ENCODE data around the gene VAV1.
"Not testable (repeated sequence)": the region's sequence is repeated elsewhere in the genome, so short reads cannot be mapped to it uniquely, and the experiment has no call there.

VAV1 gene

DNA sequence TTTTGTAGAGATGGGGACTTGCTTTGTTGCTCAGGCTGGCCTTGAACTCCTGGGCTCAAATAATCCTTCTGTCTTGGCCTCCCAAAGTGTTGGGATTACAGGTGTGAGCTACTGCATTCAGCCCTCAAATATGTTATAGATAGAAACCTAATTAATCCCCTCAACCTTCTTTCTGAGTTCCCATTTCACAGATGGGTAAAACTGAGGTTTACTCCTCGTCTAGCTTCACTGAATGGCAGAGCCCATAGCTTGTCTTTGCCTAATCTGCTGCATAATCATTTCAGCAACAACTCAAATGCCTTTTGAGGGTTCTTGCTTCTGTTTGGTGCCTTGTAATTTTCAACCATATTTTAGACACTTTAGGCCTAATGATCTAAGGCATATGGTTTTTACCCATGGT, 78.9 kb downstream of the VAV1 start:
- no peak for DNase-seq (ENCODE audit: low read depth in 2 of 2)

DNA sequence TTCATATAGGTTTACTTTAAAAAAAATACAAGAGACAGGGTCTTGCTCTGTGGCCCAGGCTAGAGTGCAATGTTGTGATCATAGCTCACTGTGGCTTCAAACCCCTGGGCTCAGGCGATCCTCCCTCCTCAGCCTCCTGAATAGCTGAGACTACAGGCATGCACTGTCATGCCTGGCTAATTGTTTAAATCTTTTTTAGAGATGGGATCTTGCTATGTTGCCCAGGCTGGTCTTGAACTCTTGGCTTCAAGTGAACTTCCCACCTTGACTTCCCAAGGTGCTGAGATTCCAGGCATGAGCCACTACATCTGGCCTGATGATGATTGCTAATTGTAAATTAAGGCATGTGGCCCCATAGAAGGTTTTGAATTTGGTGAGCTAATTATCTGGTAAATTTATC, 79.5 kb downstream of the VAV1 start:
- DNase-seq (ENCODE audit: low read depth in 2 of 2), result no peak

DNA sequence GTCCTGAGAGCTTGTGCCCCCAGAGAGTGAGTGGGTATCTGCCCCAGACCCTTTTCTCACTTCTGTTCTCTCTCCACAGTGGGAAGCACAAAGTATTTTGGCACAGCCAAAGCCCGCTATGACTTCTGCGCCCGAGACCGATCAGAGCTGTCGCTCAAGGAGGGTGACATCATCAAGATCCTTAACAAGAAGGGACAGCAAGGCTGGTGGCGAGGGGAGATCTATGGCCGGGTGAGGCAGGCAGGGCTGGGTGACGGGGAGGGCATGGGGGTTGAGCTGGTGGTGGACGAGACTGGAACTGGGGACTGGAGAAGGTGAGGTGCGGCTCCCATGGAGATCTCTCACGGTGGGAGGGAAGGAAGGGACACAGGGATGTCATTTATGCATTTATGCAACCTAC, 81.4 kb downstream of the VAV1 start:
- DNase-seq (ENCODE audit: low read depth in 2 of 2), result no peak

DNA sequence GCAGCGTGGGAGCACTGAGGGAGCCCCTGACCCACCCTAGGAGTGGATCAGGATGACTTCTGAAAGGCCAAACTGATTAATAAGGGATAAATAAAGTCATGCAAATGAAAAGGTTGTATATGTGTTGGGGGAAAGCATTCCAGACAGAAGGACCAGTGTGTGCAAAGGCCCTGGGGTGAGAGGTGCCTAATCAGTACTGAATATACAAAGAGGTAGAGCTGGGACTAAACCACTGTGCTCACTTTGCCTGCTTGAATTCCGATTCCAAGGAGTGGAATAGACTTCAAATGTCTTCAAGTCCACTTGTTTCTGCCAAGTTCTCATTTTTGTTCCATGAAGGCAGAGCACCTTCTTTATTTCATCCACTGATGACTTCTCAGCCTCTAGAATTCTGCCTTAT, 82.2 kb downstream of the VAV1 start:
- DNase-seq (ENCODE audit: low read depth in 2 of 2), result no peak

DNA sequence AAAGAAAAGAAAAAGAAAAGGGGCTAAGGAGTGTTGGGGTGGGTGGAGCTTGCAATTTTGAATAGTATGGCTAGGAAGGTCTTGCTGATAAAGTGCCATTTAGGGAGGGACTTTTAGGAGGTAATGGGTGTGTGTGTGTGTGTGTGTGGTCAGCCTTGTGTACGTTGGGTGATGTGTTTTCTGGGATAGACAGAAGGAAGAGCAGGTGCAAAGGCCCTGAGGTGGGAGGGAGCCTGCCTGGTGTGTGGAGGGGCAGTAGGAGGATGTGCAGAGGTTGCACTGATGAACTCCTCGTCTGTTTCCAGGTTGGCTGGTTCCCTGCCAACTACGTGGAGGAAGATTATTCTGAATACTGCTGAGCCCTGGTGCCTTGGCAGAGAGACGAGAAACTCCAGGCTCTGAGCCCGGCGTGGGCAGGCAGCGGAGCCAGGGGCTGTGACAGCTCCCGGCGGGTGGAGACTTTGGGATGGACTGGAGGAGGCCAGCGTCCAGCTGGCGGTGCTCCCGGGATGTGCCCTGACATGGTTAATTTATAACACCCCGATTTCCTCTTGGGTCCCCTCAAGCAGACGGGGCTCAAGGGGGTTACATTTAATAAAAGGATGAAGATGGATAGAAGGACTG, 84.4 kb downstream of the VAV1 start:
- no peak for DNase-seq (ENCODE audit: low read depth in 2 of 2)

DNA sequence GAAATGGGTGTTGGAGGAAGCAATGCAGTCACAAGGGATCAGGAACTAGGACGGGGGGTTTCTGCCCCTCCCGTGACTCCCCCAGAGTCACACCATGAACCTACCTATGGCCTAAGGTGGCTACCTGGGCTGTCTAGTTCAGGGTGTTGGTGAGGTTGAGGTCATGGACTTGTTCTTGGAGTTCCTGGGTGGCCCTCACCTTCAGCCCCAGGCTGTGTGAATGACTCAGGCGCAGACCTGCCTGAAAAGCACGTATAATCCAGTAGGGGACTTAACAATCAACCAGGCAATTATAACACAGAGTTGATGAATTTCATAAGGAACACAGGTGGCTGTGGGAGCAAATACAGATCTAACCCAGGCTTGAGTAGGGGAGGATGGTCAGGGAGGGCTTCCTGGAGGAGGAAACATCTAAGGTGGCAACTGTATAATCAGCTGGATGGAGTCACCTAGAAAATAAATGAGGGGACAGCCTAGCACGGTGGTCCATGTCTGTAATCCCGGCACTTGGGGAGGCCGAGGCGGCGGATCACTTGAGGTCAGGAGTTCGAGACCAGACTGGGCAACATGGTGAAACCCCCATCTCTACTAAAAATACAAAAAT, 89.3 kb downstream of the VAV1 start:
- peak in 1 of 2 donors; percentile 5 for DNase-seq (ENCODE audit: low read depth in 2 of 2)

DNA sequence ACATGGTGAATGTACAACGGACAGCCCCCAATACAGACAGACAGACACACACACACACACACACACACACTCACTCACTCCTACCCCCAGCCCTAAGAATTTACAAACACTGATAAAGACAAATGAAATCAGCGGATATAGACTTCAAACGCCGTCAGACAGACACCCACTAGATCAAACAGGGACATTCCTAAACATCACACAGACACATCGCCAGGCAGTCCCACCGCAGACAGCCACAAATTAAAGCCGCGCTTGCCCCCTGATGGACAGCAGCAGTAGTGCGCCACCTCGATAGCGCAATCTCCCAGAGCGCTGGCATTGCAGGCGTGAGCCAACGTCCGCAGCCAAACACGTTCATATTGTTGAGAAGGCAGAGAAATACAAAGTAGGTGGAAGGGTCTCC, 90.2 kb downstream of the VAV1 start:
- DNase-seq (ENCODE audit: low read depth in 2 of 2), result peak; percentile 84 to 87

DNA sequence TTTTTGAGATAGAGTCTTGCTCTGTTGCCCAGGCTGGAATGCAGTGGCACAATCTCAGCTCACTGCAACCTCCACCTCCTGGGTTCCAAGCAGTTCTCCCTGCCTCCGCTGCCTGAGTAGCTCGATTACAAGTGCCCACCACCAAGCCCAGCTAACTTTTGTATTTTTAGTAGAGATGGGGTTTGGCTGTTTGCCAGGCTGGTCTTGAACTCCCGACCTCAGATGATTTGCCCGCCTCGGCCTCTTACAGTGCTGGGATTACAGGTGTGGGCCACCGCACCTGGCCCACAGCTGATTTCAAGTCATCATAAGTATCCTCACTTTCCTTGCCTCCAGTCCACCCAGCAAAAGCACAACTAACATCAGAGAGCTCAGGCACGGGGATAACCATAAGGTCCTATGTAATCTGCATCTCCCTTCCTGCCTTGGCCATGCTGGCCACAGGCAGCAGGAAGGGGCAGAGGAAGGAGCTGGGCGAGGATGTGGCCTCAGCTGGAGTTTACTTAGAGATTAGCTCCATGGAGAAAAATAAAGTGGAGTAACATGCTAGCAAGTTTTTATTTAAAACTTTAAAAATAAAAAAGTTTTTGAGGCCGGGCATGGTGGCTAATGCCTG, 91.9 kb downstream of the VAV1 start:
- no peak for DNase-seq (ENCODE audit: low read depth in 2 of 2)

DNA sequence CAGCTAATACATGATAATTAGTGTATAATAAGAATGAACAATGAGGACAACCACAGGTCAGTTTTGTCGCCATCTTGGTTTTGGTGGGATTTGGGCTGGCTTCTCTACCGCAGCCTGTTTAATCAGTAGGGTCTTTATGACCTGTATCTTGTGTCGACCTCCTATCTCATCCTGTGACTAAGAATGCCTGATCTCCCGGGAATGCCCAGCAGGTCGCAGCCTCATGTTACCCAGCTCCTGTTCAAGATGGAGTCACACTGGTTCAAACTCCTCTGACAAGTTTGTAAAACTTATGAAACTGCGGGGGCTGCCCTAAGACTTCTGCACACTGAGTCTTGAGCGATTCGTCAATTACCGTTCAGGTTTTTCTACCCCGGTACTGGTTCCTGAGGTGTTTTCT, 93.3 kb downstream of the VAV1 start:
- DNase-seq (ENCODE audit: low read depth in 2 of 2), result no peak

DNA sequence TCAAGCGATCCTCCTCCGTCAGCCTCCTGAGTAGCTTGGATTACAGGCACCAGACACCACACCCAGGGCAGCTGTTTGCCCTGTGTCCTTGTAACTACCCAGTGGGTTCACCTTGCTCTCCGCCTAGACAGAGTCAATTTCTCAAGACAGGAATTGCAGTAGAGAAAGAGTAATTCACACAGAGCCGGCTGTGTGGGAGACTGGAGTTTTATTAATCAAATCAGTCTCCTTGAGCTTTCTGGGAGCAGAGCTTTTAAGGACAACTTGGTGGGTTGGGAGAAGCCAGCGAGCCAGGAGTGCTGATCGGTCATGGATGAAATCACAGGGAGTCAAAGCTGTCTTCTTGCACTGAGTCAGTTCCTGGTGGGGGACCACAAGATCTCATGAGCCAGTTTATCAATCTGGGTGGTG, 94.2 kb downstream of the VAV1 start:
- DNase-seq (ENCODE audit: low read depth in 2 of 2), result no peak

DNA sequence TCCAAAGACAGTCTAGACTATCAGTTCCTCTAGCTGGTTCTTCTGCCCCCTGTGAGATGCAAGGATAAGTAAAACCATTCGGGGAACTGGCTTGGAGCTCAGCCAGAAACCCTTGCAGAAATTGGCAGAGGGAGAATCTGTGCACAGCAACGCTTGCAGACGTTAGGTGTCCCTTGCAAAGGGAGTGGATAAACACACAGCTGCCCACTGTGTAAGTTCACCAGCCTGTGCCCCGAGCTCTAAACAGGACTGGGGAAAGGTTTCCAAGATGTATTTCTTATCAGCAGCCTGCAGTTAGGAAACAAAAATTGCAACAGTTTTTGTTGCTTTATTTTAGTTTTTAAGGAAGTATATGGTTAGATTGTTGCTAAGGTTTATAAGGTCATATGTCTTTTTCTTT, 95.8 kb downstream of the VAV1 start:
- no peak for DNase-seq (ENCODE audit: low read depth in 2 of 2)

DNA sequence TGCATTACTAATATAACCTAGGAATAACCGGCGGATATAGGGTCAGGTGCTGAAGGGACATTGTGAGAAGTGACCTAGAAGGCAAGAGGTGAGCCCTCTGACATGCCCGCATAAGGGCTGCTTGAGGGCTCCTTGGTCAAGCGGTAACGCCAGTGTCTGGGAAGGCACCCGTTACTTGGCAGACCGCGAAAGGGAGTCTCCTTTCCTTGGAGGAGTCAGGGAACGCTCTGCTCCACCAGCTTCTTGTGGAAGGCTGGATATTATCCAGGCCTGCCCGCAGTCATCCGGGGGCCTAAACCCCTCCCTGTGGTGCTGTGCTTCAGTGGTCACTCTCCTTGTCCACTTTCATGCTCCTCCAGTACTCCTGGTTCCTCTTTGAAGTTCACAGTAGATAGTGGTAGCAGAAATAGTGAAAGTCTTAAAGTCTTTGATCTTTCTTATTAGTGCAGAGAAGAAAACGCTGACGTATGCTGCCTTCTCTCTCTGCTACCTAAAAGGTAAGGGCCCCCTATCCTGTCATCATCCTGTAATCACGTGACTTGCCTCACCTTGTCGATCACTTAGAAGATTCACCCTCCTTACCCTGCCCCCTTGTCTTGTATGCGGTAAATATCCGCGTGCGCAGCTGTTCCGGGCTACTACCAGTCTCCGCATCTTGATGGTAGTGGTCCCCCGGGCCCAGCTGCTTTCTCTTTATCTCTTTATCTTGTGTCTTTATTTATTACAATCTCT, 96.8 kb downstream of the VAV1 start:
- not testable (repeated sequence) for DNase-seq (ENCODE audit: low read depth in 2 of 2)

DNA sequence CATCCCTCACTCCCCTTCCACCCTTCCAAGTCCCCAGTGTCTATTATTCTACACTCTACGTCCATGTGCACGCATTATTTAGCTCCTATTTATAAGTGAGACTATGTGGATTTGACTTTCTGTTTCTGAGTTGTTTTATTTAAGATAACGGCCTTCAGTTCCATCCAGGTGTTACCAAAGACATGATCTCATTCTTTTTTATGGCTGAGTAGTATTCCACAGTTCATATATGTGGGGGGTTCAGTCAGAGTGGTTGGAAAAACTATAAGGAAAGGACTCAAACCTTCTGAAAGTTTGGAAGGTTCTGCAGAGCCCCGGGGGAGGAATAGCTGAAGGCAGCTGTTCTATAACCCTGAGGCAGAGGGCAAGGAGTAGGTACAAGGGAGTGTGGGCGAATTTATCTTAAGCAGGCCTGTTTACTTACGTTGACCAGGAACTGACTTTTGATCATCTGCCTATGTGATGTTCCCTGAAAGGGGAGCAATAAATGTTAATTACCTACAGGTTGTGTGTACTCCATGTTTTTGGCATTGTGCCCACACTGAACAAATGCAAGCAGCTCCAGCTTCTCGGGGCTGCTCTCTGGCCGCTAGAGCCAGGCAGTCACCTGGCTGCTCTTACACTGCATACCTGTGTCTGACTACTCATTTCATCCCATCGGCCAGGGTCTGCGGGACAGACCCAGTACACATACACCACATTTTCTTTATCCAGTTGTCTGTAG, 101.4 kb downstream of the VAV1 start:
- no peak for DNase-seq (ENCODE audit: low read depth in 2 of 2)

DNA sequence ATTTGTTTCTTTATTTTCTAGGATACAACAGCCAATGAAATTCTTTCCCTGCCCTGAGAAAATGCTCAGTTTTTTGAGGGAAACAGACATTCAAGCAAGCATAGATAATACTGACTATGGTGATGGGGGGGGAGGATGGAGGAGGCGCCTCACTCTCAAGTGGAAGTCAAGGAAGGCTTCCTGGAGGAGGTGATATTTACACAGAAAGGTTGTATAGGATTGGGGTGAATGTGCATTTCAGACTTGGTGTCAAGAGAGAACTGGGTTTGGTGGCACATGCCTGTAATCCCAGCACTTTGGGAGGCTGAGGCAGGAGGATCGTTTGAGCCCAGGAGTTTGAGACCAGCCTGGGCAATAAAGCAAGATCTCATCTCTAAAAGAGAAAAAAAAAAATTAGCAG, 102.7 kb downstream of the VAV1 start:
- no peak for DNase-seq (ENCODE audit: low read depth in 2 of 2)

DNA sequence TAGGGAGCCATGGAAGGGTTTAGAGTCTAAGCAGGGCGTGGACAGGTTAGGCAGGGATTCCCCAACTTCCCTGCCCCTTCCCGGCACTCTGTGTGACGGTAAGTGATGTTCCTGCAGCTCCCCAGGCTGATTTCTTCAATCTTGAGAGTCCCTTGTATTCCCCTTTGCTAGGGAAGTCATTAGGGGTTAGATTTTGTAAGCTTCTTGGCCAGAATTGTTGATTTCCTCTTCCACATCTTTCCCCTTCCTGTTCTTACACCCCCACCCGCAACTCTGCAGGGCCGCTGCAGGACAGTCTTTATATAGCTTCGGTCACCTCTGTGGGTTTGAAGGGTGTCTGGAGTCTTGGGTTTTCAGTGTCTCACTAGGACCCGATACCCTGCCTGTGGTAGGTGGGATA, 104.2 kb downstream of the VAV1 start:
- DNase-seq (ENCODE audit: low read depth in 2 of 2), result no peak

DNA sequence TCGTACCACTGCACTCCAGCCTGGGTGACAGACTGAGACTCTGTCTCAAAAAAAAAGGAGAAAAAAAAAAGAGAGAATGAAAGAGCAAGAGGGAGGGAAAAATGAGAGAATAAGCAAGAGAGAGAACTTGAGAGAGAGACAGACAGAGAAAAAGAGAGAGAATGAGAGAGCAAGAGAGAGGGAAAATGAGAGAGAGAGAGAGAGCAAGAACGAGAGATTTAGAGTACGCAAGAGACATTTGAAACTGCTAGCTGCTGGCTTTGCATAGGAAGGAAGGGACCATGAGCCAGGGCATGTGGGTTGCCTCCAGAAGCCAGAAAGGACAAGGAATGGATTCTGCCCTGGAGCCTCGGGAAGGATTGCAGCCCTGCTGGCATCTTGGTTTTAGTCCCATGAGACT, 105.3 kb downstream of the VAV1 start:
- DNase-seq (ENCODE audit: low read depth in 2 of 2), result no peak

DNA sequence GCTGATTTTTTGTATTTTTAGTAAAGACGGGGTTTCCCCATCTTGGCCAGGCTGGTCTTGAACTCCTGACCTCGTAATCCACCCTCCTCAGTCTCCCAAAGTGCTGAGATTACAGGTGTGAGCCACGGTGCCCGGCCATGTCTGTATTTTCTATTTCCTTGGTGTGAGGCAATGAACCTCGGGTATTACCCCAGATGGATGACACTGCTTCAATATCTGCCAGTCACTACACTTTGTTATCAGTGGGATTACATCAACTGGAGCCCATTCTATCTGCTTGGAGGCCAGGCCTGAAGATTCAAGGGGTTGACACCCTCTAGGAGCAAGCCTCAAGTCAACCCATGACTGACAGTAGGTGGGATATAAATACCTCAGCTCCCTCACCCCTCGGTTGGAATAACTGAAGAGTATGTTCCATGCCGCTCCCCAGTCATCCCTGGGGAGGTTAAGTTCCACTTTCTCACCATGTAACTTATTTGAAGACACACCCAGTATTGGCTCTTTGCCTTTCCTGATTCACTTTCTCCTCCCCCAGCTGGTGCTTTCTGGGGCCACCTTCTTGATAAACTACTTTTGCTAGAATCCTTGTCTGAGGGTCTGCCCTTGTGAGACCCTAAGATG, 113.9 kb downstream of the VAV1 start:
- DNase-seq (ENCODE audit: low read depth in 2 of 2), result no peak

DNA sequence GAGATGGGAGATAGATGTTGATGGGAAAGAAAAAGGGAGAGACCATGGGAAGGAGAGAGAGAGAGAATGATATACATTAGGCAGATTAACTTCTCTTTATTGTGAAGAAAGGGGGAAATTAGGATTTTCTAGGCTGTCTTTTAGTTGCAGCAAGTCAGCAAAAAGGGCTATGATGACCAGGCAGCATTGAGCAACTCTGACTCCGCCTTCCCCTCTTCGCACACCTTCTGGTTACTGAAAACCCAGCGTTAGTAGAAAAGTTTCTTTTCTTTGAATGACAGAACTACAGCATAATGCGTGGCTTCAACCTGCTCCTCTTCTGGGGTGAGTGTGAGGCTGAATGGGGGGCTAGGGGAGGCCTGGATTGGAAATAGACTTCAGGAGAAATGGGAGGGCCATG, 114.8 kb downstream of the VAV1 start, which contains the start of gene ADGRE1:
TSS of gene ADGRE1 (plus strand) at position 264 of the 400 bp plus-strand sequence. CDS start at position 294, 30 bp downstream.
- no peak for DNase-seq (ENCODE audit: low read depth in 2 of 2)

DNA sequence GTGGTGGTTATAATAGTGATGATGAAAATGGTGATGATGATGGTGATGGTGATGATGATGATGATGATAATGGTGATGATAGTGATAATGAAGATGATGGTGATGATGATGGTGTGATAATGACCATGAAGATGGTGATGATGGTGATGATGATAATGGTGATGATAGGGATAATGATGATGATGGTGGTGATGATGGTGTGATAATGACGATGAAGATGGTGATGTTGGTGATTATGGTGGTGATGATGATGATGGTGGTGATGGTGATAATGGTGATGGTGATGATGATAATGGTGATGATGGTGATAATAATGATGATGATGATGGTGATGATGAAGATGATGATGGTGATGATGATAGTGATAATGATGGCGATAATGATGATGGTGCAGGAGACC, 116.5 kb downstream of the VAV1 start:
- no peak for DNase-seq (ENCODE audit: low read depth in 2 of 2)

DNA sequence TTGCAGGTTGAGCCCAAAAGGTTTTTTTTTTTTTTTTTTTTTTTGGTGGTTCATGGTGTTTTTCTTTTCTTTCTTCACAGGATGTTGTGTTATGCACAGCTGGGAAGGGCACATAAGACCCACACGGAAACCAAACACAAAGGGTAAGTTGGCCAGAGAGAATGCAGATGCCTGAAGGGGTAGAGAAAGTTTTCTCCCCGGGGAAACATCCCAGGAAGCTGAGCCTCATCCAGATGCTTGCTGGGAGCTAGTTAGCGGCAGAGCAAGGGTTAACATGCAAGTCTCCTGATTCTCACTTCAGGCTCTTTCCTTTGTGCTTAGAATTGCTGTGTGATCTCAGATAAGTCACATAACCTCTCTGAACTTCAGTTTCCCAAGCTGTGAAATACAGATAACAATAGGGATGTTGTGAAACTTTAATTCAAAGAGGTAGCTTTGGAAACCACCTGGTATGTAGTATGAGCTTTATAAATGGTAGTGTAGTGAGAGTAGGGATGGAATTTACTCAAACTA, 117.9 kb downstream of the VAV1 start:
- DNase-seq (ENCODE audit: low read depth in 2 of 2), result no peak

DNA sequence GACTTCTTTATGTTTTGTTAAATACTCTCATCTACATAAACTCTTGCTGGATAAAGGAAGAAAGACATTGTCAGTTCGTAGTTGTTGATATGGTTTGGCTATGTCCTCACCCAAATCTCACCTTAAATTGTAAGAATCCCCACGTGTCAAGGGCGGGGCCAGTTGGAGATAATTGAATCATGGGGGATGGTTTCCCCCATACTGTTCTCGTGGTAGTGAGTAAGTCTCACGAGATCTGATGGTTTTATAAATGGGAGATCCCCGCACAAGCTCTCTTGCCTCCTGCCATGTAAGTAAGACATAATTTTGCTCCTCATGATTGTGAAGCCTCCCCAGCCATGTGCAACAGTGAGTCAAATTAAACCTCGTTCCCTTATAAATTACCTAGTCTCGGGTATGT, 118.4 kb downstream of the VAV1 start:
- peak; percentile 8 to 24 for DNase-seq (ENCODE audit: low read depth in 2 of 2)
